HCT116 (cell line): ENCODE measurements around the gene AGBL1. TPM values are rescaled to one million over a fixed set of nuclear protein-coding genes. Genes with fewer than 3 reads are reported as not detected.

Source experiments
- ATAC-seq: fragments of 200-7000 bp; cut with Tn5 transposase; 2 replicates; pipeline ENCODE4 v1.9.1; 2020; ENCODE audit warnings: mild to moderate bottlenecking, moderate library complexity
- BruUV-seq: library from RNA; stranded (reverse); fragments of 400-500 nt; replicated peaks from 2 replicates; lab custom pipeline; 2021; lab: Mats Ljungman, UMichigan
- CTCF ChIA-PET: fragments of 300-600 bp; sonication (Branson Sonifier 250); formaldehyde crosslinking; loops from one replicate; lab custom pipeline; 2021; ENCODE audit warnings: antibody characterized with exemption; lab: Charles Lee
- POLR2A ChIA-PET: fragments of 300-600, 350-600 bp; sonication (Branson Sonifier 250); formaldehyde crosslinking; loops from one replicate; lab custom pipeline; 2021; ENCODE audit warnings: antibody characterized with exemption; lab: Charles Lee
- RAD21 ChIA-PET, 2 experiments: fragments of 300-600 bp; sonication (Branson Sonifier 250); formaldehyde crosslinking; loops; one replicate each; lab custom pipeline; 2023; ENCODE audit warnings: low total read pairs in 2 of 2; ENCODE audit not compliant: uncharacterized antibody in 2 of 2, unreplicated experiment in 2 of 2, low non-redundant PET in 1 of 2; lab: Charles Lee
- DNase-seq: peaks from one replicate; pipeline ENCODE4 v3.0.0-alpha.2; 2010; ENCODE audit warnings: low read depth, low spot score
- H2AFZ ChIP-seq: fragments of 200-600 bp; shearing (Covaris generic), sonication (generic); 2 replicates; pipeline ENCODE4 v1.6.1; 2017; ENCODE audit warnings: low read depth, mixed run types, mixed read lengths, antibody characterized with exemption, low read length; ENCODE audit not compliant: poor library complexity, severe bottlenecking
- H3K27ac ChIP-seq: 2 replicates; pipeline ENCODE4 v1.5.1; 2012; ENCODE audit warnings: low read depth, low read length
- H3K27me3 ChIP-seq: fragments of 200-600 bp; sonication (generic); 2 replicates; pipeline ENCODE4 v1.6.1; 2016; ENCODE audit warnings: mixed run types, low read length, mixed read lengths; ENCODE audit not compliant: insufficient read depth
- H3K36me3 ChIP-seq, 2 experiments: fragments of 200-500 bp in 1 of 2; fragments of 200-600 bp in 1 of 2; sonication (Bioruptor generic) in 1 of 2; sonication (generic) in 1 of 2; 2 replicates each; pipeline versions ENCODE4 v1.5.1 to v1.6.1; 2014 to 2016; ENCODE audit warnings: low read length in 2 of 2, inconsistent platforms in 1 of 2, mixed read lengths in 1 of 2, mixed run types in 1 of 2; ENCODE audit not compliant: insufficient read depth in 2 of 2, control insufficient read depth in 1 of 2
- H3K4me1 ChIP-seq, 2 experiments: fragments of 200-600 bp in 1 of 2; sonication (generic) in 1 of 2; 2 replicates each; pipeline versions ENCODE4 v1.5.1 to v1.6.1; 2012 to 2017; ENCODE audit warnings: low read length in 2 of 2, inconsistent platforms in 1 of 2, mild to moderate bottlenecking in 1 of 2, mixed read lengths in 1 of 2, mixed run types in 1 of 2, moderate library complexity in 1 of 2; ENCODE audit not compliant: insufficient read depth in 2 of 2, control insufficient read depth in 1 of 2
- H3K4me2 ChIP-seq: fragments of 200-600 bp; sonication (generic); 2 replicates; pipeline ENCODE4 v1.6.1; 2017; ENCODE audit warnings: mixed run types, low read length, mixed read lengths
- H3K4me3 ChIP-seq, 2 experiments: fragments of 200-600 bp in 1 of 2; sonication (generic) in 1 of 2; replicated peaks in 1 of 2; 2 replicates each; pipeline ENCODE4 v1.5.1; 2011 to 2016; ENCODE audit warnings: low read length in 2 of 2, control low read depth in 1 of 2, low read depth in 1 of 2, mild to moderate bottlenecking in 1 of 2, mixed read lengths in 1 of 2, mixed run types in 1 of 2
- H3K79me2 ChIP-seq: fragments of 200-600 bp; sonication (generic); 2 replicates; pipeline ENCODE4 v1.6.1; 2017; ENCODE audit warnings: mild to moderate bottlenecking, mixed run types, low read length, moderate library complexity, mixed read lengths; ENCODE audit not compliant: insufficient read depth
- H3K9ac ChIP-seq: fragments of 200-600 bp; sonication (generic); 2 replicates; pipeline ENCODE4 v1.6.1; 2016; ENCODE audit warnings: low read length, mixed read lengths
- H3K9me2 ChIP-seq: fragments of 200-600 bp; sonication (generic), shearing (Covaris generic); 2 replicates; pipeline ENCODE4 v1.6.1; 2017; ENCODE audit warnings: mixed run types, mild to moderate bottlenecking, moderate library complexity; ENCODE audit not compliant: insufficient read depth
- H3K9me3 ChIP-seq, 2 experiments: fragments of 200-500 bp in 1 of 2; fragments of 200-600 bp in 1 of 2; sonication (Bioruptor generic) in 1 of 2; sonication (generic) in 1 of 2; 2 replicates each; pipeline ENCODE4 v1.6.1; 2014 to 2017; ENCODE audit warnings: low read length in 2 of 2, mixed read lengths in 2 of 2, inconsistent platforms in 1 of 2, low read depth in 1 of 2, mild to moderate bottlenecking in 1 of 2, mixed run types in 1 of 2, moderate library complexity in 1 of 2; ENCODE audit not compliant: control insufficient read depth in 1 of 2, insufficient read depth in 1 of 2
- H4K20me1 ChIP-seq: fragments of 200-600 bp; sonication (generic), shearing (Covaris generic); 2 replicates; pipeline ENCODE4 v1.6.1; 2017; ENCODE audit warnings: mixed run types, mild to moderate bottlenecking, moderate library complexity; ENCODE audit not compliant: insufficient read depth
- CEBPB ChIP-seq: IDR thresholded peaks from 2 replicates; pipeline ENCODE4 v1.6.1; 2012; ENCODE audit warnings: low read depth
- CTCF ChIP-seq, 3 experiments: fragments of 200-600 bp in 1 of 3; sonication (generic) in 1 of 3; IDR thresholded peaks in 2 of 3; conservative IDR thresholded peaks in 1 of 3; 2 replicates each; pipeline ENCODE4 v1.5.1; 2012 to 2017; ENCODE audit warnings: low read depth in 2 of 3, low read length in 2 of 3, antibody characterized with exemption in 1 of 3, borderline replicate concordance in 1 of 3, control low read depth in 1 of 3, mild to moderate bottlenecking in 1 of 3, mixed read lengths in 1 of 3, mixed run types in 1 of 3, moderate library complexity in 1 of 3; ENCODE audit not compliant: insufficient read depth in 1 of 3
- POLR2A ChIP-seq: IDR thresholded peaks from 2 replicates; pipeline ENCODE4 v1.7.0; 2011; ENCODE audit warnings: borderline replicate concordance; ENCODE audit not compliant: insufficient read depth, insufficient read length; ENCODE audit errors: extremely low read depth
- RAD21 ChIP-seq: IDR thresholded peaks from 2 replicates; pipeline ENCODE4 v1.6.1; 2012; ENCODE audit warnings: low read depth, mild to moderate bottlenecking
- SIN3A ChIP-seq: IDR thresholded peaks from 2 replicates; pipeline ENCODE4 v1.6.1; 2012; ENCODE audit warnings: low read depth
- SP1 ChIP-seq: IDR thresholded peaks from 2 replicates; pipeline ENCODE4 v1.6.1; 2012; ENCODE audit warnings: low read depth
- intact Hi-C: fragments of 100-400 bp; cut with micrococcal nuclease; formaldehyde crosslinking; loops from 2 replicates; pipeline ENCODE4 v1.10.0; 2022
- total RNA-seq: library from RNA; stranded (reverse); gene quantifications from one replicate; pipeline ENCODE4 v1.2.1, GENCODE V29; 2021; ENCODE audit not compliant: unreplicated experiment
- TF ChIP-seq, protein P1 (sequence below): IDR thresholded peaks from 2 replicates; pipeline ENCODE4 v1.6.1; 2011; ENCODE audit warnings: mild to moderate bottlenecking, low read length, moderate library complexity; ENCODE audit not compliant: insufficient replicate concordance; ENCODE audit errors: extremely low read depth

Gene AGBL1
- total RNA-seq, 1 experiment from 2014 or later, result not detected

DNA sequence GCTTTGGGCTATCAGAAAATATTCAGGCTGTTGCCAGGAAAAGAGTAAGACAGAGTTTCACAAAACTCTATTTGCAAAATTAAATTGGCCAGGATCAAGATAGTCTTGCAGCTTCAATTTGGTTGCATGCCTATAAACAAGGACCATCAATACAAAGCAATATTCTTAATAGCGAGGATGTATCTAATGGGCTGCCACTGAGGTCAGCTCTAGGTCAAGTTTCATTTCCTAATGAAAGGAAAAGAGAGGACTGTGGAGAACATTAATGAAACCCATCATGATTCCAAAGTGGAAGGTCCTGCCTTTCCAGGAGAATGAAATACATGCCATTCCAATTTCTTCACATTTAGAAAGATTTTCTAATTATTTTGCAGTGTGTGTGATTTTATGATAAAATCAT, 273.5 kb downstream of the AGBL1 start (continued):
- no peak for TF ChIP-seq CTCF (IDR thresholded peaks at IDR 0.05 in 2 of 3, conservative IDR thresholded peaks at IDR 0.05 in 1 of 3; ENCODE audit: borderline replicate concordance in 1 of 3, insufficient read depth in 1 of 3, low read depth in 2 of 3, low read length in 2 of 3)
- TF ChIP-seq, protein P1, sequence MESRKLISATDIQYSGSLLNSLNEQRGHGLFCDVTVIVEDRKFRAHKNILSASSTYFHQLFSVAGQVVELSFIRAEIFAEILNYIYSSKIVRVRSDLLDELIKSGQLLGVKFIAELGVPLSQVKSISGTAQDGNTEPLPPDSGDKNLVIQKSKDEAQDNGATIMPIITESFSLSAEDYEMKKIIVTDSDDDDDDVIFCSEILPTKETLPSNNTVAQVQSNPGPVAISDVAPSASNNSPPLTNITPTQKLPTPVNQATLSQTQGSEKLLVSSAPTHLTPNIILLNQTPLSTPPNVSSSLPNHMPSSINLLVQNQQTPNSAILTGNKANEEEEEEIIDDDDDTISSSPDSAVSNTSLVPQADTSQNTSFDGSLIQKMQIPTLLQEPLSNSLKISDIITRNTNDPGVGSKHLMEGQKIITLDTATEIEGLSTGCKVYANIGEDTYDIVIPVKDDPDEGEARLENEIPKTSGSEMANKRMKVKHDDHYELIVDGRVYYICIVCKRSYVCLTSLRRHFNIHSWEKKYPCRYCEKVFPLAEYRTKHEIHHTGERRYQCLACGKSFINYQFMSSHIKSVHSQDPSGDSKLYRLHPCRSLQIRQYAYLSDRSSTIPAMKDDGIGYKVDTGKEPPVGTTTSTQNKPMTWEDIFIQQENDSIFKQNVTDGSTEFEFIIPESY, result no peak
- TF ChIP-seq POLR2A, result no peak
- TF ChIP-seq SP1, result no peak
- TF ChIP-seq SIN3A, result no peak
- TF ChIP-seq, all 23 proteins: peak for 0

DNA sequence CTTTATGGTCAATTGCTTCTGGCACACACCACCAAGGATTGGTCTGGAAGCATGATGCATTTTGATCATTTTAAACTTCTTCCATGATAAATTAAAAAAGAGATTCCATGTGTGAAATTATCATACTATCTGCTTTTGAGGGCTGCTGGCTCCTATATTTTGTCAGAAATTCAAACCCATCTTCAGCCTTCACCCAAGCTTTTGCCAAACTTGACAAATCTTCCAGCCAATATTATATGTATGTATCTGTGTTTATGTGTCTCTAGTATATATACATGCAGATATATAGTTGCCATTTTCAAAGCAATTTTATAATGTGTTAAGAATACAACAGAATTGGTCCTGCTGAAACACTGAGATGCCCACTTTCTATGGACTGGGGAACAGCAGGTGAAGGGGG, 275.7 kb downstream of the AGBL1 start:
- TF ChIP-seq, protein P1, result no peak
- TF ChIP-seq CEBPB (no peak), RAD21 (no peak)
- RAD21 ChIA-PET, result no interaction called here

More for the DNA sequence above, 275.7 kb downstream of the AGBL1 start:
- ChIA-PET CTCF (no interaction called here), POLR2A (no interaction called here)
- Histone ChIP-seq H3K9me2 (no peaks in the 10 kb centered on the region), H3K4me2 (no peak overlapping the region), H3K27me3 (no peaks in the 10 kb centered on the region), H3K9me3 (peaks cover 6 to 7% of the 10 kb centered on the region in 2 experiments; a peak in 2 of 4 replicates), H3K9ac (no peak overlapping the region), H4K20me1 (no peaks in the 10 kb centered on the region), H2AFZ (no peak overlapping the region), H3K79me2 (no peaks in the 10 kb centered on the region), H3K4me1 (no peaks in the 10 kb centered on the region), H3K27ac (no peak overlapping the region), H3K4me3 (no peak overlapping the region), H3K36me3 (no peaks in the 10 kb centered on the region)
- ATAC-seq, result no peak
- no peak for DNase-seq
- intact Hi-C loops, result no loop called here
- no TSS peak for BruUV-seq
